IPS DF 6.9 (cell line): ENCODE results near the gene RNF175.

Experiments used
- DNase-seq: peaks from one replicate; pipeline ENCODE4 v3.0.0-alpha.2; 2013; ENCODE audit warnings: low read depth, low spot score
- H3K27ac ChIP-seq: one replicate; pipeline ENCODE4 v1.5.1; 2013; ENCODE audit warnings: low read length, control low read depth
- H3K27me3 ChIP-seq: 2 replicates; pipeline ENCODE4 v1.6.1; 2013; ENCODE audit warnings: mild to moderate bottlenecking, low read length; ENCODE audit not compliant: control insufficient read depth, insufficient read depth
- H3K36me3 ChIP-seq: 2 replicates; pipeline ENCODE4 v1.6.1; 2013; ENCODE audit warnings: low read length; ENCODE audit not compliant: control insufficient read depth, insufficient read depth
- H3K4me1 ChIP-seq: 2 replicates; pipeline ENCODE4 v1.6.1; 2013; ENCODE audit warnings: low read length; ENCODE audit not compliant: control insufficient read depth, insufficient read depth
- H3K4me3 ChIP-seq: 2 replicates; pipeline ENCODE4 v1.5.1; 2013; ENCODE audit warnings: mild to moderate bottlenecking, low read length
- H3K9me3 ChIP-seq: 2 replicates; pipeline ENCODE4 v1.6.1; 2013; ENCODE audit warnings: low read length, inconsistent platforms; ENCODE audit not compliant: control insufficient read depth, insufficient read depth
- WGBS: extraction: QIAGEN DNeasy Blood & Tissue Kit; methylation state at CpG from one replicate; pipeline ENCODE4 v1.1.7; 2013; ENCODE audit warnings: mixed read lengths, missing lambda C conversion rate; ENCODE audit not compliant: insufficient read length, insufficient coverage; 5-methylcytosine and 5-hydroxymethylcytosine counted together

RNF175 gene

GRCh38 chr4:153661908-153662307 is 97.9 kb downstream of the RNF175 start:
- no peak overlapping the region for H3K4me3 ChIP-seq
- H3K9me3 ChIP-seq, result no peaks in the 10 kb centered on the region
- H3K27ac ChIP-seq, result no peak overlapping the region
- no peaks in the 10 kb centered on the region for H3K27me3 ChIP-seq
- no peaks in the 10 kb centered on the region for H3K4me1 ChIP-seq
- H3K36me3 ChIP-seq, result no peaks in the 10 kb centered on the region
- no peak for DNase-seq
- WGBS, result no CpG with 5 or more reads among the region's 1 CpG

GRCh38 chr4:153661215-153661822 is 98.5 kb downstream of the RNF175 start:
- no peak overlapping the region for H3K27ac ChIP-seq
- H3K27me3 ChIP-seq, result no peaks in the 10 kb centered on the region
- no CpG with 5 or more reads among the region's 6 CpGs for WGBS
- H3K4me3 ChIP-seq, result no peak overlapping the region
- H3K4me1 ChIP-seq, result no peaks in the 10 kb centered on the region
- no peaks in the 10 kb centered on the region for H3K9me3 ChIP-seq
- DNase-seq, result no peak
- H3K36me3 ChIP-seq, result no peaks in the 10 kb centered on the region
